ENCODE data around the gene ALOX15. TPM values are rescaled to one million over a fixed set of nuclear protein-coding genes. Genes with fewer than 3 reads are reported as not detected.

The ALOX15 gene
- polyA plus RNA-seq, 1 experiment, result not detected

DNA sequence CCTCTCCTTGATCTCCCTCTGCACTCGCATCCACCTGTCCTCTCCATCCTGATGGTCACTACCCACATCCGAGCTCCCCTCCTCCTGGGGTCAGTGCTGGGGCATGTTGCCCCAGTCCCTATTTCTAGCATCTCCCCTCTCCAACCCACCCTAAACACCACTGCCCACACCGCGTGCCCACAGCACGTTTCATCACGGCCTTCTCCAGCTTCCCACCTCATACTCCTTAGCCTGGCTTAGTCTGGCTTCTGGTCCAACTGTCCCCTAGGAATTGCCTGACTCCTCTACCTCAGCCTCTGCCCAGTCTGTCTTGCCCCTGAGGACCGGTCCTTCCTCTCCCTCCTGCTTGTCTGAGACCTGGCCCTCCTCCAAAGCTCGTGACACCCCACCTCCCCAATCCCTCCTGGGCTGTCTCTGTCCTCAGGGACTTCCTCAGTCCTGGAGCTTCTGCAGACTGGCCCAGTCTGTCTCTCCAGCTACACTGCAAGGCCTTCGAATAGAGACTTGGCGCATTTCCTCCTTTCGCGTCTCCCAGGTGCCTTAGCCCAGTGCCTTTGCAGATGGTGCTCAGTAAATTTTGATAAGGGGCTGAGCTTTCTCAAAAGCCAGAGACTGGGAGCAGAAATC is 4.9 kb downstream of the ALOX15 start:
- ChIA-PET POLR2A (no interaction called here), CTCF (interaction anchor here (0.6 to 1.1 kb wide), 2 partner anchors 11 to 216 kb away, joined by 3 read pairs; no protein-coding TSS in a partner anchor)
- Histone ChIP-seq H3K4me3 (ENCODE audit: low read depth, low read length) (no peak overlapping the region), H3K27me3 (ENCODE audit: control insufficient read depth, insufficient read depth, low read length) (peaks cover 31% of the 10 kb centered on the region), H3K36me3 (ENCODE audit: control insufficient read depth, insufficient read depth, low read length) (no peaks in the 10 kb centered on the region)
- DNase-seq (ENCODE audit: low read depth), result no peak
- TF ChIP-seq, protein P1, sequence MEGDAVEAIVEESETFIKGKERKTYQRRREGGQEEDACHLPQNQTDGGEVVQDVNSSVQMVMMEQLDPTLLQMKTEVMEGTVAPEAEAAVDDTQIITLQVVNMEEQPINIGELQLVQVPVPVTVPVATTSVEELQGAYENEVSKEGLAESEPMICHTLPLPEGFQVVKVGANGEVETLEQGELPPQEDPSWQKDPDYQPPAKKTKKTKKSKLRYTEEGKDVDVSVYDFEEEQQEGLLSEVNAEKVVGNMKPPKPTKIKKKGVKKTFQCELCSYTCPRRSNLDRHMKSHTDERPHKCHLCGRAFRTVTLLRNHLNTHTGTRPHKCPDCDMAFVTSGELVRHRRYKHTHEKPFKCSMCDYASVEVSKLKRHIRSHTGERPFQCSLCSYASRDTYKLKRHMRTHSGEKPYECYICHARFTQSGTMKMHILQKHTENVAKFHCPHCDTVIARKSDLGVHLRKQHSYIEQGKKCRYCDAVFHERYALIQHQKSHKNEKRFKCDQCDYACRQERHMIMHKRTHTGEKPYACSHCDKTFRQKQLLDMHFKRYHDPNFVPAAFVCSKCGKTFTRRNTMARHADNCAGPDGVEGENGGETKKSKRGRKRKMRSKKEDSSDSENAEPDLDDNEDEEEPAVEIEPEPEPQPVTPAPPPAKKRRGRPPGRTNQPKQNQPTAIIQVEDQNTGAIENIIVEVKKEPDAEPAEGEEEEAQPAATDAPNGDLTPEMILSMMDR (IDR thresholded peaks at IDR 0.05; ENCODE audit: insufficient read depth, low read depth, low read length), result no peak

DNA sequence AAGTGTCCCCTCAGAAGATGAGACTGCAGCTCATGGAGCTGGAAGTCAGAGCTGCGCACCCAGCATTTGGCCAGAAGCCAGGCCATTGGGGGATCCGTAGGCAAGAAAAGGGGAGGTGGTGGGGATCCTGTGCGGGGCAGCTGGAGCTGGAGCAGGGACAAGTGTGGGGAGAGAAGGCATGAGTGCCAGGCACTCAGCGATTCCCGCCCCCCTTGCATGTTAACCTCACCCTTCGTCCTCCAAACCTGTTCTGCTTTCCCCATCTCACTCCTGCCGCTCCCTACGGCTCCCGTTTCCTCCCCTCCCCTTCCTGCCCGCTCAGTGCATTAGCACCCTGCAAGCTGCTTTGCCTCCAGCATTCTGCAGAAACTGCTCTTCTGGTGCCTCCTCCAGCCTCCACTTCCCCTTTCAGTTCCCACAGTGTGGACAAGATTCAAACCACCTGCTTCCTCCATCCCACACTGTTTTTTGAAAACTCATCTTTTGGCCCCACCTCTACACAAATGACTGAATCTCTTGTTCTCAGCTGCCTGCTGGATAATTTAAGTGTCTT is 5.6 kb downstream of the ALOX15 start:
- no peak for DNase-seq (ENCODE audit: low read depth)
- peaks cover 26% of the 10 kb centered on the region for H3K27me3 ChIP-seq (ENCODE audit: control insufficient read depth, insufficient read depth, low read length)
- TF ChIP-seq, protein P1 (IDR thresholded peaks at IDR 0.05; ENCODE audit: insufficient read depth, low read depth, low read length), result no peak
- CTCF ChIA-PET, result interaction anchor here (1.1 kb wide), 1 partner anchor 10 kb away, joined by 3 read pairs; no protein-coding TSS in a partner anchor
- H3K4me3 ChIP-seq (ENCODE audit: low read depth, low read length), result no peak overlapping the region
- POLR2A ChIA-PET, result no interaction called here
- no peaks in the 10 kb centered on the region for H3K36me3 ChIP-seq (ENCODE audit: control insufficient read depth, insufficient read depth, low read length)

DNA sequence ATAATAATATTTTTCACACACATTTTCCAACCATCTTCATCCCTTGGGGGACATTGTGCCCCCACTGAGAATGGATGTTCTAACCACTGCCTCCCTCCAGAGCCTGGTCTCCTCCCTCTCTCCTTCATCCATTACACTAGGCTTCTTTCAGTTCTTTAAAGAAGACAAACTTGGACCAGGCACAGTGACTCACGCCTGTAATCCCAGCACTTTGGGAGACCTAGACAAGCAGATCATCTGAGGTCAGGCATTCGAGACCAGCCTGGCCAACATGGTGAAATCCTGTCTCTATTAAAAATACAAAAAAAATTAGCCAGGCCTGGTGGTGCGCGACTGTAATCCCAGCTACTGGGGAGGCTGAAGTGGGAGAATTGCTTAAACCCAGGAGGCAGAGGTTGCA is 6.5 kb downstream of the ALOX15 start:
- ChIA-PET CTCF (no interaction called here), POLR2A (no interaction called here)
- DNase-seq (ENCODE audit: low read depth), result no peak
- Histone ChIP-seq H3K4me3 (ENCODE audit: low read depth, low read length) (no peak overlapping the region), H3K27me3 (ENCODE audit: control insufficient read depth, insufficient read depth, low read length) (peaks cover 26% of the 10 kb centered on the region), H3K36me3 (ENCODE audit: control insufficient read depth, insufficient read depth, low read length) (no peaks in the 10 kb centered on the region)
- TF ChIP-seq, protein P1 (IDR thresholded peaks at IDR 0.05; ENCODE audit: insufficient read depth, low read depth, low read length), result no peak

DNA sequence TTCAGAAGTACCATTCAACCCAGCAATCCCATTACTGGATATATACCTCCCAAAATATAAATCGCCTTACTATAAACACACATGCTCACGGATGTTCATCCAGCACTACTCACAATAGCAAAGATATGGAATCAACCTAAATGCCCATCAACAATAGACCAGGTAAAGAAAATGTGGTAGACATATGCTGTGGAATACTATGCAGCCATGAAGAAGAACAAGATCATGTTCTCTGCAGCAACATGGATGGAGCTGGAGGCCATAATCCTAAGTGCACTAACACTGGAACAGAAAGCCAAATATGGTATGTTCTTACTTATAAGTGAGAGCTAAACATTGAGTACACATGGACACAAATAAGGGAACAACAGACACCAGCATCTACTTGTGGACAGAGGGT is 7.8 kb downstream of the ALOX15 start:
- TF ChIP-seq, protein P1 (IDR thresholded peaks at IDR 0.05; ENCODE audit: insufficient read depth, low read depth, low read length), result no peak
- CTCF ChIA-PET, result interaction anchor here (1.0 to 1.4 kb wide), 2 partner anchors 10 to 67 kb away, joined by 3 to 7 read pairs; no protein-coding TSS in a partner anchor
- Histone ChIP-seq H3K4me3 (ENCODE audit: low read depth, low read length) (no peak overlapping the region), H3K36me3 (ENCODE audit: control insufficient read depth, insufficient read depth, low read length) (no peaks in the 10 kb centered on the region), H3K27me3 (ENCODE audit: control insufficient read depth, insufficient read depth, low read length) (peaks cover 20% of the 10 kb centered on the region)
- POLR2A ChIA-PET, result no interaction called here
- no peak for DNase-seq (ENCODE audit: low read depth)

DNA sequence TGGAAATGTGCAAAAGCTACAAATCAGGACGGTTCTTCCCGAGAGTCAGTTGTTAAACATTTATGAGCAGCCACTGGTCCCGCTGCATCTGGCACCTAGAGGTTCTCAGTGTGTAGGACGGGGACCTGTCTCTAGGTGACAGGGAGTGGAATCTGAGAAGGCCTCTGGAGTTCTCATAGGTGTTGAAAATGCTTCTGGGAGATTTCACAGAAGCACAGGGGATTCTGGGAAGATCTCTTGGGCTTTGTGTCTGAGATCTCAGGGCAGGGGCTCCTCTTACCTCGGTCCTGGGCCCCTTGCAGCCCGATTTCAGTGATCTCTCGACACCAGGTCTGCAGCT is 8.9 kb downstream of the ALOX15 start:
- POLR2A ChIA-PET, result no interaction called here
- Histone ChIP-seq H3K4me3 (ENCODE audit: low read depth, low read length) (no peak overlapping the region), H3K36me3 (ENCODE audit: control insufficient read depth, insufficient read depth, low read length) (no peaks in the 10 kb centered on the region), H3K27me3 (ENCODE audit: control insufficient read depth, insufficient read depth, low read length) (peaks cover 17% of the 10 kb centered on the region)
- TF ChIP-seq, protein P1 (IDR thresholded peaks at IDR 0.05; ENCODE audit: insufficient read depth, low read depth, low read length), result no peak
- no peak for DNase-seq (ENCODE audit: low read depth)
- CTCF ChIA-PET, result interaction anchor here (3.2 kb wide), 1 partner anchor 66 kb away, joined by 27 read pairs; no protein-coding TSS in a partner anchor

Data from BJ (cell line).